ENCODE measurements around the gene EXOC4.

DNA sequence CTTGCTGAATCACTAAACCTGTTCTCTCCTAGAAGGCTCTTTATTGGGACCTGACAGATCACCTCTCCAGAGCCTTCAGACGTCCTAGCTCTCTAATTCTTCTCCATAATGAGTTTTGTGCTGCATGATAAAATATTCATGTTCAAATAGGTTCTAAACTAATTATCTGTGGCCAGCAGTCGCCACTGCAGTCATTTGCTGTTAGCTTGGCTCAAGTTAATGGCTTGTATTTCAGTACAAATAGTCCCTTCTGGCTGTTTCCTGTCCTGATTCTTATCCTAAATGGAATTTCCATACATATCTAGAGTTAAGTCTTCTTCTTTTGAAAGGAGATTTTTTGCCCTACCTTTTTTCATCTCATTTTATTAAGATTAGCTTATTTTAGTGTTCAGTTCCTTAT lies 303.2 kb downstream of the EXOC4 start:
- TF ChIP-seq, protein P1, sequence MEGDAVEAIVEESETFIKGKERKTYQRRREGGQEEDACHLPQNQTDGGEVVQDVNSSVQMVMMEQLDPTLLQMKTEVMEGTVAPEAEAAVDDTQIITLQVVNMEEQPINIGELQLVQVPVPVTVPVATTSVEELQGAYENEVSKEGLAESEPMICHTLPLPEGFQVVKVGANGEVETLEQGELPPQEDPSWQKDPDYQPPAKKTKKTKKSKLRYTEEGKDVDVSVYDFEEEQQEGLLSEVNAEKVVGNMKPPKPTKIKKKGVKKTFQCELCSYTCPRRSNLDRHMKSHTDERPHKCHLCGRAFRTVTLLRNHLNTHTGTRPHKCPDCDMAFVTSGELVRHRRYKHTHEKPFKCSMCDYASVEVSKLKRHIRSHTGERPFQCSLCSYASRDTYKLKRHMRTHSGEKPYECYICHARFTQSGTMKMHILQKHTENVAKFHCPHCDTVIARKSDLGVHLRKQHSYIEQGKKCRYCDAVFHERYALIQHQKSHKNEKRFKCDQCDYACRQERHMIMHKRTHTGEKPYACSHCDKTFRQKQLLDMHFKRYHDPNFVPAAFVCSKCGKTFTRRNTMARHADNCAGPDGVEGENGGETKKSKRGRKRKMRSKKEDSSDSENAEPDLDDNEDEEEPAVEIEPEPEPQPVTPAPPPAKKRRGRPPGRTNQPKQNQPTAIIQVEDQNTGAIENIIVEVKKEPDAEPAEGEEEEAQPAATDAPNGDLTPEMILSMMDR (IDR thresholded peaks at IDR 0.05), result no peak
- TF ChIP-seq POLR2A (IDR thresholded peaks at IDR 0.05), result no peak
